HepG2 (cell line): ENCODE data around the gene PGAP3. TPM values are rescaled to one million over a fixed set of nuclear protein-coding genes. Genes with fewer than 3 reads are reported as not detected.
A peak's percentile ranks its signal among the peaks of the same experiment; 100 is the strongest.

Experiments
- AGO2 ChIP-seq: fragments of 200-400 bp; formaldehyde crosslinking; optimal IDR thresholded peaks from 2 replicates; pipeline ENCODE3; 2017; ENCODE audit warnings: mild to moderate bottlenecking, low read depth, low read length, moderate library complexity
- ATRX ChIP-seq: sonication (generic); formaldehyde crosslinking; IDR thresholded peaks from 2 replicates; pipeline ENCODE4 v1.4.0; 2020; ENCODE audit warnings: missing genetic modification reagents, borderline replicate concordance
- HINFP ChIP-seq: sonication (generic); formaldehyde crosslinking; IDR thresholded peaks from 2 replicates; pipeline ENCODE4 v1.4.0; 2020; ENCODE audit warnings: low read depth, mild to moderate bottlenecking, missing genetic modification reagents
- IRF2 ChIP-seq: IDR thresholded peaks from 2 replicates; pipeline ENCODE4 v1.6.1; 2018; ENCODE audit warnings: missing genetic modification reagents, missing compliant biosample characterization
- KAT8 ChIP-seq: IDR thresholded peaks from 2 replicates; pipeline ENCODE4 v1.6.1; 2016; ENCODE audit warnings: missing genetic modification reagents, missing compliant biosample characterization
- NCOA1 ChIP-seq: sonication (generic); formaldehyde crosslinking; IDR thresholded peaks from 2 replicates; pipeline ENCODE4 v1.9.0; 2021; ENCODE audit warnings: missing genetic modification reagents
- NFATC3 ChIP-seq: sonication (generic); formaldehyde crosslinking; IDR thresholded peaks from 2 replicates; pipeline ENCODE4 v1.5.1; 2020; ENCODE audit warnings: mild to moderate bottlenecking, missing genetic modification reagents
- NONO ChIP-seq, 2 experiments: fragments of 450-650 bp in 1 of 2; sonication (generic) in 1 of 2; formaldehyde crosslinking in 1 of 2; IDR thresholded peaks in 1 of 2; conservative IDR thresholded peaks in 1 of 2; 2 replicates each; pipeline versions ENCODE4 v1.6.1 to v1.8.0; 2017 to 2022; ENCODE audit warnings: mild to moderate bottlenecking in 1 of 2, missing genetic modification reagents in 1 of 2, moderate library complexity in 1 of 2
- PCBP1 ChIP-seq: fragments of 200-400 bp; formaldehyde crosslinking; IDR thresholded peaks from 2 replicates; pipeline ENCODE4 v1.6.1; 2017; ENCODE audit warnings: mild to moderate bottlenecking, low read depth, low read length, borderline replicate concordance
- TFDP1 ChIP-seq: IDR thresholded peaks from 2 replicates; pipeline ENCODE4 v1.6.1; 2016; ENCODE audit warnings: missing compliant biosample characterization, missing genetic modification reagents, borderline replicate concordance
- THAP11 ChIP-seq: IDR thresholded peaks from 2 replicates; pipeline ENCODE4 v1.6.1; 2016; ENCODE audit warnings: missing biosample characterization, missing genetic modification reagents
- TRIM22 ChIP-seq: fragments of 450-650 bp; IDR thresholded peaks from 2 replicates; pipeline ENCODE4 v1.6.1; 2017
- ZBTB1 ChIP-seq: sonication (generic); formaldehyde crosslinking; IDR thresholded peaks from 2 replicates; pipeline ENCODE4 v1.4.0; 2020; ENCODE audit warnings: missing genetic modification reagents, borderline replicate concordance
- ZEB1 ChIP-seq: IDR thresholded peaks from 2 replicates; pipeline ENCODE4 v1.6.1; 2012; ENCODE audit warnings: mild to moderate bottlenecking, low read depth, inconsistent platforms; ENCODE audit not compliant: insufficient replicate concordance
- ZFP91 ChIP-seq: sonication (generic); formaldehyde crosslinking; IDR thresholded peaks from 2 replicates; pipeline ENCODE4 v1.9.0; 2022; ENCODE audit warnings: missing genetic modification reagents, mild to moderate bottlenecking, borderline replicate concordance
- ZNF235 ChIP-seq: sonication (generic); formaldehyde crosslinking; IDR thresholded peaks from 2 replicates; pipeline ENCODE4 v1.8.1; 2023; ENCODE audit warnings: mild to moderate bottlenecking, missing genetic modification reagents, borderline replicate concordance
- ZNF562 ChIP-seq: sonication (generic); formaldehyde crosslinking; IDR thresholded peaks from 2 replicates; pipeline ENCODE4 v1.8.0; 2022; ENCODE audit warnings: missing genetic modification reagents, borderline replicate concordance
- ZNF790 ChIP-seq: sonication (generic); formaldehyde crosslinking; IDR thresholded peaks from 2 replicates; pipeline ENCODE4 v1.8.0; 2022; ENCODE audit warnings: missing genetic modification reagents, mild to moderate bottlenecking, borderline replicate concordance
- polyA plus RNA-seq, 8 experiments: library from polyadenylated mRNA; depleted of rRNA in 3 of 8; stranded (reverse) in 7 of 8; unstranded in 1 of 8; fragments of >200 nt; fragmentation: Illumina TruSeq in 4 of 8; extraction: Trizol in 4 of 8; gene quantifications; 2 replicates each; pipeline versions ENCODE4 v1.2.1 to v1.2.3, GENCODE V29; 2011 to 2016; ENCODE audit warnings: low read depth in 4 of 8, missing spikeins in 1 of 8, mixed read lengths in 1 of 8; ENCODE audit not compliant: insufficient read depth in 1 of 8
- total RNA-seq, 5 experiments: library from RNA; depleted of rRNA; stranded (reverse); fragments of >200 nt; fragmentation: Illumina TruSeq; extraction: Trizol; gene quantifications; 2 replicates each; pipeline ENCODE4 v1.2.3, GENCODE V29; 2016; ENCODE audit warnings: low read depth in 1 of 5

PGAP3 gene
- total and polyA plus RNA-seq, 2 of the 13 experiments (the other 11 are each of a cell fraction or from before 2014, with no cell fraction given): 11.9 to 14.6 TPM

- TF ChIP-seq ZBTB1: no peak
- TF ChIP-seq PCBP1: 0 out of 2 replicates have a peak, but pooled peaks have one; percentile 57
- TF ChIP-seq HINFP: peak; percentile 70; the same call in 1 of the 2 replicates
- peak; percentile 75 for TF ChIP-seq TFDP1 (CRISPR knock-in tag)
- TF ChIP-seq AGO2: peak; percentile 81
- TF ChIP-seq NONO (IDR thresholded peaks at IDR 0.05): no peak
- peak; percentile 96 for TF ChIP-seq NONO (CRISPR knock-in tag; conservative IDR thresholded peaks at IDR 0.05)
- peak; percentile 92 for TF ChIP-seq IRF2
- TF ChIP-seq NCOA1 (CRISPR knock-in tag): peak; percentile 85; the same call in 1 of the 2 replicates
- TF ChIP-seq NFATC3 (CRISPR knock-in tag): peak; percentile 83; the same call in 1 of the 2 replicates
- TF ChIP-seq ZNF235: no peak
- peak; percentile 97 for TF ChIP-seq KAT8 (CRISPR knock-in tag)
- no peak for TF ChIP-seq ATRX (CRISPR knock-in tag)
- peak; percentile 59 for TF ChIP-seq ZEB1
- TF ChIP-seq ZNF790 (CRISPR knock-in tag): peak; percentile 74; the same call in 1 of the 2 replicates
- TF ChIP-seq ZNF562 (CRISPR knock-in tag): no peak
- peak; percentile 94; the same call in 1 of the 2 replicates for TF ChIP-seq ZFP91 (CRISPR knock-in tag)
- TF ChIP-seq TRIM22: no peak
- peak; percentile 84 for TF ChIP-seq THAP11 (CRISPR knock-in tag)
Observed at GRCh38 chr17:39730095-39730921, 42.5 kb upstream of the PGAP3 start, which contains the start of gene MIEN1 (continued).
